SK-N-SH treated with all-trans-retinoic acid at 6 μM for 48 hours (cell line): Measurements from ENCODE around the gene WDR59.

Experiments used
- ATAC-seq: fragments of 200-7000 bp; cut with Tn5 transposase; 3 replicates; pipeline ENCODE4 v1.9.1; 2020; ENCODE audit warnings: mild to moderate bottlenecking, moderate library complexity
- ARNTL ChIP-seq: fragments of 450-650 bp; formaldehyde crosslinking; IDR thresholded peaks from 2 replicates; pipeline ENCODE4 v1.5.0; 2020; ENCODE audit warnings: low read depth, mild to moderate bottlenecking, moderate library complexity, borderline replicate concordance
- BACH2 ChIP-seq: fragments of 250-450 bp; sonication (Bioruptor Pico); IDR thresholded peaks from 2 replicates; pipeline ENCODE4 v1.9.0; 2021; ENCODE audit warnings: mild to moderate bottlenecking, borderline replicate concordance
- CSDC2 ChIP-seq: fragments of 250-450 bp; sonication (Bioruptor Pico); IDR thresholded peaks from 2 replicates; pipeline ENCODE4 v1.5.0; 2020; ENCODE audit warnings: mild to moderate bottlenecking, moderate library complexity
- ESRRG ChIP-seq: fragments of 250-450 bp; sonication (Bioruptor Pico); IDR thresholded peaks from 2 replicates; pipeline ENCODE4 v1.6.1; 2021; ENCODE audit warnings: mild to moderate bottlenecking
- GLIS3 ChIP-seq: fragments of 250-450 bp; sonication (Bioruptor Pico); IDR thresholded peaks from 2 replicates; pipeline ENCODE4 v1.5.0; 2020; ENCODE audit warnings: mild to moderate bottlenecking, moderate library complexity
- ISL1 ChIP-seq: fragments of 250-450 bp; sonication (Bioruptor Pico); IDR thresholded peaks from 2 replicates; pipeline ENCODE4 v2.1.2; 2022; ENCODE audit warnings: mild to moderate bottlenecking, moderate library complexity
- OSR1 ChIP-seq: fragments of 250-450 bp; sonication (Bioruptor Pico); IDR thresholded peaks from 2 replicates; pipeline ENCODE4 v1.8.0; 2022; ENCODE audit warnings: moderate library complexity, mild to moderate bottlenecking, inconsistent platforms
- PATZ1 ChIP-seq: fragments of 250-450 bp; sonication (Bioruptor Pico); IDR thresholded peaks from 2 replicates; pipeline ENCODE4 v1.8.0; 2020; ENCODE audit warnings: mild to moderate bottlenecking, moderate library complexity, borderline replicate concordance
- POU6F1 ChIP-seq: fragments of 250-450 bp; sonication (Bioruptor Pico); IDR thresholded peaks from 2 replicates; pipeline ENCODE4 v1.8.0; 2021; ENCODE audit warnings: low read depth, mild to moderate bottlenecking, moderate library complexity, borderline replicate concordance
- PPARA ChIP-seq: fragments of 250-450 bp; sonication (Bioruptor Pico); IDR thresholded peaks from 2 replicates; pipeline ENCODE4 v1.5.0; 2020; ENCODE audit warnings: mild to moderate bottlenecking, borderline replicate concordance
- RARB ChIP-seq: fragments of 250-450 bp; sonication (Bioruptor Pico); IDR thresholded peaks from 2 replicates; pipeline ENCODE4 v1.8.0; 2021; ENCODE audit warnings: mild to moderate bottlenecking, moderate library complexity
- SNAI2 ChIP-seq: fragments of 250-450 bp; sonication (Bioruptor Pico); IDR thresholded peaks from 2 replicates; pipeline ENCODE4 v1.5.0; 2020; ENCODE audit warnings: mild to moderate bottlenecking, moderate library complexity
- TCF4 ChIP-seq: fragments of 250-450 bp; sonication (Bioruptor Pico); IDR thresholded peaks from 2 replicates; pipeline ENCODE4 v1.8.0; 2021; ENCODE audit warnings: mild to moderate bottlenecking, moderate library complexity, borderline replicate concordance
- TOX ChIP-seq: fragments of 250-450 bp; sonication (Bioruptor Pico); IDR thresholded peaks from 2 replicates; pipeline ENCODE4 v1.8.0; 2021; ENCODE audit warnings: mild to moderate bottlenecking, moderate library complexity, borderline replicate concordance
- ZC3H10 ChIP-seq: fragments of 250-450 bp; sonication (Bioruptor Pico); IDR thresholded peaks from 2 replicates; pipeline ENCODE4 v1.5.1; 2021; ENCODE audit warnings: mild to moderate bottlenecking, moderate library complexity
- ZFP3 ChIP-seq: fragments of 250-450 bp; sonication (Bioruptor Pico); IDR thresholded peaks from 2 replicates; pipeline ENCODE4 v1.5.0; 2020; ENCODE audit warnings: mild to moderate bottlenecking, moderate library complexity
- ZFP30 ChIP-seq: fragments of 450-650 bp; formaldehyde crosslinking; IDR thresholded peaks from 2 replicates; pipeline ENCODE4 v1.5.0; 2022; ENCODE audit warnings: mild to moderate bottlenecking, moderate library complexity
- ZNF565 ChIP-seq: fragments of 450-650 bp; formaldehyde crosslinking; conservative IDR thresholded peaks from 2 replicates; pipeline ENCODE4 v1.5.0; 2020; ENCODE audit warnings: low read depth, mild to moderate bottlenecking, moderate library complexity
- ZNF8 ChIP-seq: fragments of 450-650 bp; formaldehyde crosslinking; IDR thresholded peaks from 2 replicates; pipeline ENCODE4 v1.5.0; 2020; ENCODE audit warnings: mild to moderate bottlenecking, moderate library complexity
- TF ChIP-seq, protein P1 (sequence below): fragments of 250-450 bp; sonication (Bioruptor Pico); IDR thresholded peaks from 2 replicates; pipeline ENCODE4 v1.5.0; 2020; ENCODE audit warnings: mild to moderate bottlenecking, moderate library complexity
- TF ChIP-seq, protein P2 (sequence below): fragments of 250-450 bp; sonication (Bioruptor Pico); IDR thresholded peaks from 2 replicates; pipeline ENCODE4 v1.5.1; 2020; ENCODE audit warnings: low read depth, mild to moderate bottlenecking, moderate library complexity
- TF ChIP-seq, protein P3 (sequence below): fragments of 250-450 bp; sonication (Bioruptor Pico); IDR thresholded peaks from 2 replicates; pipeline ENCODE4 v1.5.1; 2021; ENCODE audit warnings: mild to moderate bottlenecking, moderate library complexity

WDR59 gene

DNA sequence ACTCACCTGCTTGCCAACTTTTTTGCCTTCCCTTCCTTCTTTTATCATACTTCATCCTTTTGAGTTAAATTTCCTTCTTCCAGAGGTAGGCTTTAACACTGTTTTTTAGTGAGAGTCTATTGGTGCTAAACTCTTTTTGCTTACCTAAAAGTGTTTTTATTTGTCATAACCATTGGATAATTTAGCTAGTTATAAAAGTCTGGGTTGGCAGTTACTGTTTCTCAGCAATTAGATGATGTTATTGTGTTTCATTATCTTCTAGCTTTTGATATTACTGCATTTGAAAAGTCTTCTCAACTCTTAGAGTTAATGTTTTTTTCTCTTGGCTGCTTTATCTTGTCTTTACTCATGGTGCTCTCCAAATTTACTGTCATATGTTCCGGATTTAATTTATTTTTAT, 36.5 kb upstream of the WDR59 start:
- ATAC-seq = no peak
- TF ChIP-seq SNAI2 (CRISPR knock-in tag) (no peak), POU6F1 (CRISPR knock-in tag) (no peak), ZFP30 (CRISPR knock-in tag) (no peak), ARNTL (CRISPR knock-in tag) (no peak), TOX (CRISPR knock-in tag) (no peak), ESRRG (CRISPR knock-in tag) (no peak), ZNF8 (CRISPR knock-in tag) (no peak), PPARA (CRISPR knock-in tag) (no peak), ISL1 (CRISPR knock-in tag) (no peak), PATZ1 (CRISPR knock-in tag) (no peak), GLIS3 (no peak), OSR1 (CRISPR knock-in tag) (no peak), CSDC2 (CRISPR knock-in tag) (no peak), TCF4 (CRISPR knock-in tag) (no peak), RARB (CRISPR knock-in tag) (no peak), ZNF565 (CRISPR knock-in tag) (no peak), ZC3H10 (CRISPR knock-in tag) (no peak)
- TF ChIP-seq, protein P1, sequence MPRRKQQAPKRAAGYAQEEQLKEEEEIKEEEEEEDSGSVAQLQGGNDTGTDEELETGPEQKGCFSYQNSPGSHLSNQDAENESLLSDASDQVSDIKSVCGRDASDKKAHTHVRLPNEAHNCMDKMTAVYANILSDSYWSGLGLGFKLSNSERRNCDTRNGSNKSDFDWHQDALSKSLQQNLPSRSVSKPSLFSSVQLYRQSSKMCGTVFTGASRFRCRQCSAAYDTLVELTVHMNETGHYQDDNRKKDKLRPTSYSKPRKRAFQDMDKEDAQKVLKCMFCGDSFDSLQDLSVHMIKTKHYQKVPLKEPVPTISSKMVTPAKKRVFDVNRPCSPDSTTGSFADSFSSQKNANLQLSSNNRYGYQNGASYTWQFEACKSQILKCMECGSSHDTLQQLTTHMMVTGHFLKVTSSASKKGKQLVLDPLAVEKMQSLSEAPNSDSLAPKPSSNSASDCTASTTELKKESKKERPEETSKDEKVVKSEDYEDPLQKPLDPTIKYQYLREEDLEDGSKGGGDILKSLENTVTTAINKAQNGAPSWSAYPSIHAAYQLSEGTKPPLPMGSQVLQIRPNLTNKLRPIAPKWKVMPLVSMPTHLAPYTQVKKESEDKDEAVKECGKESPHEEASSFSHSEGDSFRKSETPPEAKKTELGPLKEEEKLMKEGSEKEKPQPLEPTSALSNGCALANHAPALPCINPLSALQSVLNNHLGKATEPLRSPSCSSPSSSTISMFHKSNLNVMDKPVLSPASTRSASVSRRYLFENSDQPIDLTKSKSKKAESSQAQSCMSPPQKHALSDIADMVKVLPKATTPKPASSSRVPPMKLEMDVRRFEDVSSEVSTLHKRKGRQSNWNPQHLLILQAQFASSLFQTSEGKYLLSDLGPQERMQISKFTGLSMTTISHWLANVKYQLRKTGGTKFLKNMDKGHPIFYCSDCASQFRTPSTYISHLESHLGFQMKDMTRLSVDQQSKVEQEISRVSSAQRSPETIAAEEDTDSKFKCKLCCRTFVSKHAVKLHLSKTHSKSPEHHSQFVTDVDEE (CRISPR knock-in tag) = no peak
- TF ChIP-seq, protein P2, sequence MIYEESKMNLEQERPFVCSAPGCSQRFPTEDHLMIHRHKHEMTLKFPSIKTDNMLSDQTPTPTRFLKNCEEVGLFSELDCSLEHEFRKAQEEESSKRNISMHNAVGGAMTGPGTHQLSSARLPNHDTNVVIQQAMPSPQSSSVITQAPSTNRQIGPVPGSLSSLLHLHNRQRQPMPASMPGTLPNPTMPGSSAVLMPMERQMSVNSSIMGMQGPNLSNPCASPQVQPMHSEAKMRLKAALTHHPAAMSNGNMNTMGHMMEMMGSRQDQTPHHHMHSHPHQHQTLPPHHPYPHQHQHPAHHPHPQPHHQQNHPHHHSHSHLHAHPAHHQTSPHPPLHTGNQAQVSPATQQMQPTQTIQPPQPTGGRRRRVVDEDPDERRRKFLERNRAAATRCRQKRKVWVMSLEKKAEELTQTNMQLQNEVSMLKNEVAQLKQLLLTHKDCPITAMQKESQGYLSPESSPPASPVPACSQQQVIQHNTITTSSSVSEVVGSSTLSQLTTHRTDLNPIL (CRISPR knock-in tag) = no peak
- TF ChIP-seq, protein P3, sequence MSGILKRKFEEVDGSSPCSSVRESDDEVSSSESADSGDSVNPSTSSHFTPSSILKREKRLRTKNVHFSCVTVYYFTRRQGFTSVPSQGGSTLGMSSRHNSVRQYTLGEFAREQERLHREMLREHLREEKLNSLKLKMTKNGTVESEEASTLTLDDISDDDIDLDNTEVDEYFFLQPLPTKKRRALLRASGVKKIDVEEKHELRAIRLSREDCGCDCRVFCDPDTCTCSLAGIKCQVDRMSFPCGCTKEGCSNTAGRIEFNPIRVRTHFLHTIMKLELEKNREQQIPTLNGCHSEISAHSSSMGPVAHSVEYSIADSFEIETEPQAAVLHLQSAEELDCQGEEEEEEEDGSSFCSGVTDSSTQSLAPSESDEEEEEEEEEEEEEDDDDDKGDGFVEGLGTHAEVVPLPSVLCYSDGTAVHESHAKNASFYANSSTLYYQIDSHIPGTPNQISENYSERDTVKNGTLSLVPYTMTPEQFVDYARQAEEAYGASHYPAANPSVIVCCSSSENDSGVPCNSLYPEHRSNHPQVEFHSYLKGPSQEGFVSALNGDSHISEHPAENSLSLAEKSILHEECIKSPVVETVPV (CRISPR knock-in tag) = no peak

- no peak for ATAC-seq
- TF ChIP-seq ZNF8 (CRISPR knock-in tag) (no peak), BACH2 (CRISPR knock-in tag) (no peak), RARB (CRISPR knock-in tag) (no peak), SNAI2 (CRISPR knock-in tag) (no peak), POU6F1 (CRISPR knock-in tag) (no peak), ZNF565 (CRISPR knock-in tag) (no peak), TCF4 (CRISPR knock-in tag) (no peak), ZFP3 (no peak), PPARA (CRISPR knock-in tag) (no peak), PATZ1 (CRISPR knock-in tag) (no peak)
- TF ChIP-seq, protein P3 (CRISPR knock-in tag) = no peak
- TF ChIP-seq, protein P1 (CRISPR knock-in tag) = no peak
Observed at GRCh38 chr16:75019586-75019985, 34.7 kb upstream of the WDR59 start.
